KMS-11 (cell line): ENCODE data around the gene S100A2.
"Not testable (repeated sequence)": the region's sequence is repeated elsewhere in the genome, so short reads cannot be mapped to it uniquely, and the experiment has no call there.

Experiments
- H2AFZ ChIP-seq: fragments of 200-600 bp; sonication (generic); 2 replicates; pipeline ENCODE4 v1.6.1; 2016; ENCODE audit warnings: antibody characterized with exemption, mixed run types, low read depth
- H3K27ac ChIP-seq: fragments of 200-600 bp; sonication (generic); 2 replicates; pipeline ENCODE4 v1.6.1; 2016; ENCODE audit warnings: mild to moderate bottlenecking, mixed run types
- H3K27me3 ChIP-seq: fragments of 200-600 bp; sonication (generic); 2 replicates; pipeline ENCODE4 v1.6.1; 2017; ENCODE audit warnings: mild to moderate bottlenecking, low read depth, mixed run types, moderate library complexity; ENCODE audit not compliant: insufficient read depth
- H3K36me3 ChIP-seq: fragments of 200-600 bp; sonication (generic); 2 replicates; pipeline ENCODE4 v1.6.1; 2017; ENCODE audit warnings: mild to moderate bottlenecking, mixed run types; ENCODE audit not compliant: insufficient read depth
- H3K4me1 ChIP-seq: fragments of 200-600 bp; sonication (generic); 2 replicates; pipeline ENCODE4 v1.6.1; 2016; ENCODE audit warnings: mild to moderate bottlenecking, low read depth, mixed run types; ENCODE audit not compliant: poor library complexity, severe bottlenecking
- H3K4me2 ChIP-seq: fragments of 200-600 bp; sonication (generic); 2 replicates; pipeline ENCODE4 v1.7.0; 2016; ENCODE audit warnings: mild to moderate bottlenecking, mixed run types
- H3K4me3 ChIP-seq: fragments of 200-600 bp; sonication (generic); IDR thresholded peaks from 2 replicates; pipeline ENCODE4 v1.6.1; 2017; ENCODE audit warnings: low read depth, low read length, mixed read lengths; ENCODE audit not compliant: insufficient read depth
- H3K79me2 ChIP-seq: fragments of 200-600 bp; sonication (generic); 2 replicates; pipeline ENCODE4 v1.6.1; 2016; ENCODE audit warnings: low read depth, mixed run types; ENCODE audit not compliant: insufficient read depth
- H3K9ac ChIP-seq: fragments of 200-600 bp; sonication (generic); 2 replicates; pipeline ENCODE4 v1.6.1; 2016; ENCODE audit warnings: mild to moderate bottlenecking, mixed run types
- H4K20me1 ChIP-seq: fragments of 200-600 bp; sonication (generic); 2 replicates; pipeline ENCODE4 v1.6.1; 2016; ENCODE audit warnings: mild to moderate bottlenecking, mixed run types; ENCODE audit not compliant: insufficient read depth
- TF ChIP-seq, protein P1 (sequence below): fragments of 200-600 bp; sonication (generic); conservative IDR thresholded peaks from 2 replicates; pipeline ENCODE4 v1.6.1; 2017; ENCODE audit warnings: low read depth, mild to moderate bottlenecking, antibody characterized with exemption, low read length, moderate library complexity, mixed read lengths

The S100A2 gene

DNA sequence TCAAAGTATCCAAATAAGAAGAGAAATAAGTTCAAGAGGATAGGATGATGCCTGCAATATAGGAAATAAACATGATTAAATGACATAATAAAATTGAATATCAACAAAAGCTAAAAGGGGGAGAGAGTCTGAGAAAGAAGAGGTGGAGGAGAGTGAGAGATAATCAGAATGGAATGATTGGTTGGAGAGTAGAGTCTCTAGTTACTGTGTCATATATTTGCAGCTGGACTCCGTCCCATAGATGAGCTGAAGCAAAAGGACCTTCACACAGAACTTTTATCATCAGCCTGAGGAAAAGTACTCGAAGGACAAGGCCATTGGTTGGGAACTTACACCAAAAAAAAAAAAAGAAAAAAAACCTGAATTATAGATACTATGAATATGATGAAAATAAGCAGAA is 22.8 kb upstream of the S100A2 start:
- H4K20me1 ChIP-seq, result no peaks in the 10 kb centered on the region
- TF ChIP-seq, protein P1, sequence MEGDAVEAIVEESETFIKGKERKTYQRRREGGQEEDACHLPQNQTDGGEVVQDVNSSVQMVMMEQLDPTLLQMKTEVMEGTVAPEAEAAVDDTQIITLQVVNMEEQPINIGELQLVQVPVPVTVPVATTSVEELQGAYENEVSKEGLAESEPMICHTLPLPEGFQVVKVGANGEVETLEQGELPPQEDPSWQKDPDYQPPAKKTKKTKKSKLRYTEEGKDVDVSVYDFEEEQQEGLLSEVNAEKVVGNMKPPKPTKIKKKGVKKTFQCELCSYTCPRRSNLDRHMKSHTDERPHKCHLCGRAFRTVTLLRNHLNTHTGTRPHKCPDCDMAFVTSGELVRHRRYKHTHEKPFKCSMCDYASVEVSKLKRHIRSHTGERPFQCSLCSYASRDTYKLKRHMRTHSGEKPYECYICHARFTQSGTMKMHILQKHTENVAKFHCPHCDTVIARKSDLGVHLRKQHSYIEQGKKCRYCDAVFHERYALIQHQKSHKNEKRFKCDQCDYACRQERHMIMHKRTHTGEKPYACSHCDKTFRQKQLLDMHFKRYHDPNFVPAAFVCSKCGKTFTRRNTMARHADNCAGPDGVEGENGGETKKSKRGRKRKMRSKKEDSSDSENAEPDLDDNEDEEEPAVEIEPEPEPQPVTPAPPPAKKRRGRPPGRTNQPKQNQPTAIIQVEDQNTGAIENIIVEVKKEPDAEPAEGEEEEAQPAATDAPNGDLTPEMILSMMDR, result no peak
- no peak overlapping the region for H3K4me3 ChIP-seq
- H3K4me1 ChIP-seq, result no peaks in the 10 kb centered on the region
- no peaks in the 10 kb centered on the region for H3K79me2 ChIP-seq
- no peak overlapping the region for H3K27ac ChIP-seq
- no peaks in the 10 kb centered on the region for H3K27me3 ChIP-seq
- no peak overlapping the region for H2AFZ ChIP-seq
- no peak overlapping the region for H3K4me2 ChIP-seq
- no peaks in the 10 kb centered on the region for H3K36me3 ChIP-seq
- H3K9ac ChIP-seq, result no peak overlapping the region

DNA sequence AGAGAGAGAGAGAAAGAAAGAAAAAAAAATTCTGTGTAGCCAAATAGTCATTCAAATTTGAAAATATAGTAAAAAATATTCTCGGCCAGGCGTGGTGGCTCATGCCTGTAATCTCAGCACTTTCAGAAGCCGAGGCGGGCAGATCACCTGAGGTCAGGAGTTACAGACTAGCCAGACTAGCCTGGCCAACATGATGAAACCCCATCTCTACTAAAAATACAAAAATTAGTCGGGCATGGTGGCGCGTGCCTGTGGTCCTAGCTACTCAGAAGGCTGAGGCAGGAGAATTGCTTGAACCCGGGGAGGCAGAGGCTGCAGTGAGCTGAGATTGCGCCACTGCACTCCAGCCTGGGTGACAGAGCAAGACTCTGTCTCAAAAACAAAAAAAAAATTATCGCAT is 22.4 kb upstream of the S100A2 start:
- H3K79me2 ChIP-seq, H3K27ac ChIP-seq, H3K36me3 ChIP-seq, H4K20me1 ChIP-seq, H3K9ac ChIP-seq, H3K27me3 ChIP-seq, H3K4me3 ChIP-seq, H3K4me2 ChIP-seq, H2AFZ ChIP-seq, H3K4me1 ChIP-seq: not testable (repeated sequence)

GRCh38 chr1:153587314-153587713 is 21.7 kb upstream of the S100A2 start:
- TF ChIP-seq, protein P1, result no peak
- H3K9ac ChIP-seq, result no peak overlapping the region
- H3K79me2 ChIP-seq, result no peaks in the 10 kb centered on the region
- no peak overlapping the region for H3K4me3 ChIP-seq
- no peaks in the 10 kb centered on the region for H3K36me3 ChIP-seq
- H3K27me3 ChIP-seq, result no peaks in the 10 kb centered on the region
- no peaks in the 10 kb centered on the region for H3K4me1 ChIP-seq
- no peak overlapping the region for H2AFZ ChIP-seq
- no peak overlapping the region for H3K27ac ChIP-seq
- H3K4me2 ChIP-seq, result no peak overlapping the region
- no peaks in the 10 kb centered on the region for H4K20me1 ChIP-seq

DNA sequence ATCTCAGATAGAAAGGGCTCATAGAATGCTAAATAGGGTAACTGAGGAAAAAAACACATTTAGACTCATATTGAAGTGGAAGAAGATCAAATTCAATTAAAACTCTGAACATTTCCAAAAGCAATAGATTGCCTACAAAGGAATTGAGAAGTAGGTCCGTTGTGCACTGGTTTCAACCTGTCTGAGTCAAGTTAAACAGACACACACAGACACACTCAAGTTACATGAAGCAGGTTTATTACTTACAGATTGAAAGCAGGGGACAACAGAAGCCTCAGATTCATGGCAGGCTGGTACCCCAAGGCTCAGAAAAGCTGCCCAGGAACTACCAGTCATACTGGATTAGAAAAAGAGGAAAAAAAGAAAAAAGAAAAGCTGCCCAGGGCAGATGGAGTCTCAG is 20.7 kb upstream of the S100A2 start:
- H3K4me2 ChIP-seq, result no peak overlapping the region
- no peak overlapping the region for H3K4me3 ChIP-seq
- H3K4me1 ChIP-seq, result no peaks in the 10 kb centered on the region
- no peaks in the 10 kb centered on the region for H3K36me3 ChIP-seq
- H3K27ac ChIP-seq, result no peak overlapping the region
- TF ChIP-seq, protein P1, result no peak
- H2AFZ ChIP-seq, result no peak overlapping the region
- H3K9ac ChIP-seq, result no peak overlapping the region
- H3K79me2 ChIP-seq, result no peaks in the 10 kb centered on the region
- no peaks in the 10 kb centered on the region for H4K20me1 ChIP-seq
- H3K27me3 ChIP-seq, result no peaks in the 10 kb centered on the region

DNA sequence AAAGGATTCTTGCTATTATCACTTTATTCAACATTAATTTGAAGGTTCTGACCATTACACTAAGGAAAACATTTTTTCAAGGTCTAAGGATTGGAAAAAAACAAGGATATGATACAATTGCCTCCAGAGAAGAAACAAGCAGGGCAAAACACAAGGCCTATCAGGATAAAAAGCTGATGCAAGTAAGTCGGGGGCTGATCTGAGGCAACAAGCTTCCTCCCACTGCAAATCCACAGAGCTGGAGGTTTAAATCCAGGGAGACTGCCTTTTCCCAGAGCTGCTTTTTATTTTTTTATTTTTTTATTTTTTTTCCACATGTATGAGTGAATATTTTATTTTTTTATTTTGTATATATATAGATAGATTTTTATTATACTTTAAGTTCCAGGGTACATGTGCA is 19.4 kb upstream of the S100A2 start:
- TF ChIP-seq, protein P1, result no peak
- Histone ChIP-seq H3K4me2 (no peak overlapping the region), H3K4me3 (no peak overlapping the region), H3K79me2 (no peaks in the 10 kb centered on the region), H3K27ac (no peak overlapping the region), H2AFZ (no peak overlapping the region), H3K9ac (no peak overlapping the region), H3K27me3 (no peaks in the 10 kb centered on the region), H3K4me1 (no peaks in the 10 kb centered on the region), H4K20me1 (no peaks in the 10 kb centered on the region), H3K36me3 (no peaks in the 10 kb centered on the region)
